Esophagus muscularis mucosa (tissue), 4 donors: ENCODE measurements around the gene MYD88. TPM values are rescaled to one million over a fixed set of nuclear protein-coding genes. Genes with fewer than 3 reads are reported as not detected.
"Not testable (repeated sequence)": the region's sequence is repeated elsewhere in the genome, so short reads cannot be mapped to it uniquely, and the experiment has no call there.

Experiments used
- DNase-seq: peaks from one replicate; pipeline ENCODE4 v3.0.0-alpha.2; 2017; ENCODE audit errors: extremely low spot score
- H3K27ac ChIP-seq, 4 donors: fragments of 200-600 bp; sonication (generic); replicated peaks in 1 of 4; 1 replicate in 3 of 4; 2 replicates in 1 of 4; pipeline ENCODE4 v1.5.1; 2016 to 2019; ENCODE audit warnings: mild to moderate bottlenecking in 1 of 4
- H3K27me3 ChIP-seq, 4 donors: fragments of 200-600 bp; sonication (generic); one replicate each; pipeline versions ENCODE4 v1.5.1 to v1.6.0; 2016 to 2019
- H3K36me3 ChIP-seq, 4 donors: fragments of 200-600 bp; sonication (generic); one replicate each; pipeline ENCODE4 v1.5.1; 2016 to 2019
- H3K4me1 ChIP-seq, 4 donors: fragments of 200-600 bp; sonication (generic); one replicate each; pipeline ENCODE4 v1.5.1; 2016 to 2019
- H3K4me3 ChIP-seq, 4 donors: fragments of 200-600 bp; sonication (generic); 1 replicate in 2 of 4; 2 replicates in 2 of 4; pipeline ENCODE4 v1.5.1; 2016 to 2019; ENCODE audit warnings: mild to moderate bottlenecking in 4 of 4, moderate library complexity in 1 of 4
- H3K9me3 ChIP-seq, 4 donors: fragments of 200-600 bp; sonication (generic); 1 replicate in 3 of 4; 2 replicates in 1 of 4; pipeline ENCODE4 v1.5.1; 2016 to 2019
- CTCF ChIP-seq, 3 experiments: fragments of 200-600 bp in 2 of 3; fragments of 450-650 bp in 1 of 3; sonication (generic) in 2 of 3; IDR thresholded peaks; one replicate each; pipeline ENCODE4 v1.5.1; 2017 to 2019; ENCODE audit warnings: antibody characterized with exemption in 3 of 3, mild to moderate bottlenecking in 2 of 3, moderate library complexity in 1 of 3
- EP300 ChIP-seq: sonication (generic); formaldehyde crosslinking; IDR thresholded peaks from one replicate; pipeline ENCODE4 v1.6.1; 2017; ENCODE audit warnings: antibody characterized with exemption
- POLR2A ChIP-seq: fragments of 450-650 bp; IDR thresholded peaks from one replicate; pipeline ENCODE4 v1.6.1; 2017; ENCODE audit warnings: antibody characterized with exemption, moderate library complexity, mild to moderate bottlenecking, low read depth
- POLR2AphosphoS5 ChIP-seq, 2 donors: sonication (generic); formaldehyde crosslinking; IDR thresholded peaks; one replicate each; pipeline ENCODE4 v1.6.1; 2017; ENCODE audit warnings: antibody characterized with exemption in 2 of 2
- WGBS: methylation state at CpG from one replicate; pipeline ENCODE4 v1.1.5; 2018; 5-methylcytosine and 5-hydroxymethylcytosine counted together
- intact Hi-C: fragments of 100-400 bp; cut with DNase I; formaldehyde crosslinking; loops from one replicate; pipeline ENCODE4 v1.15.1; 2023
- total RNA-seq, 4 donors: library from RNA; depleted of rRNA; stranded (reverse); fragments of >200 nt; gene quantifications; one replicate each; pipeline versions ENCODE4 v1.1.0 to v1.2.1, GENCODE V29; 2016

The MYD88 gene
- total RNA-seq, 4 donors from 2014 or later: 21.2 to 38.6 (median 26.1) TPM

DNA sequence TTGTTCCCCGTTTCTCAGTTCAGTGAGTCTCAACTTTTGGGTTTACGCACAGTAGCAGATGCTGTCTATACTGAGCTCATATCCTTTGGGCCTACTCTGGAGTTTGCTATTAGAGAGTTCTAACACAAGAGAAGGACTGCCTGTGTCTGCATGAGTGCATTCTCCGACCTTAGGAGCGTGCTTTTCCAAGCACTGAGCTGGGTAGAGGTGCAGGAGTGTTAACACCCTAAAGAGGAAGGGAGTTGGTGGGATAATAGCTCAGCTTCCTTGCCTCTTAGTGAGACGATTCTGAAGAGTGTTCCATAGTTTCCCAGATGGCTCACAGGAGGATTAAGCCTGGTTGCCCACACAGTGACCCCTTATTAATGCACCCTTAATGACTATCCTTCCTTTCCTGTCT lies 20.0 kb downstream of the MYD88 start:
- TF ChIP-seq POLR2AphosphoS5 (IDR thresholded peaks at IDR 0.05) (no peak), CTCF (IDR thresholded peaks at IDR 0.05) (no peak), EP300 (no peak), POLR2A (no peak)
- 78% methylated on average over 5 of the region's 5 CpGs for WGBS
- Histone ChIP-seq H3K27ac (no peak overlapping the region), H3K9me3 (no peaks in the 10 kb centered on the region), H3K36me3 (no peaks in the 10 kb centered on the region), H3K27me3 (no peaks in the 10 kb centered on the region), H3K4me3 (no peak overlapping the region), H3K4me1 (no peaks in the 10 kb centered on the region)
- intact Hi-C loops: no loop called here
- DNase-seq: peak; percentile 55

DNA sequence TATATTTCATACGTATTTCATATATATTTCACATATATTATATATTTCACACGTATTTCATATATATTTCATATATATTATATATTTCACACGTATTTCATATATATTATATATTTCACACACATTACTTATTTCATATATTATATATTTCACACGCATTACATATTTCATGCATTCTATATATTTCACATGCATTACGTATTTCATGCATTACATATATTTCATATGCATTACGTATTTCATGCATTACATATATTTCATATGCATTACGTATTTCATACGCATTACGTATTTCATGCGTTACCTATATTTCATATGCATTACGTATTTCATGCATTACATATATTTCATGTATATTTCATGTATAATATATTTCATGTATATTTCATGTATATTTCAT lies 22.2 kb downstream of the MYD88 start:
- DNase-seq, H3K9me3 ChIP-seq, H3K27me3 ChIP-seq, H3K27ac ChIP-seq, H3K4me1 ChIP-seq, intact Hi-C loops, H3K36me3 ChIP-seq, H3K4me3 ChIP-seq: not testable (repeated sequence)
- 92% methylated on average over 11 of the region's 11 CpGs for WGBS

DNA sequence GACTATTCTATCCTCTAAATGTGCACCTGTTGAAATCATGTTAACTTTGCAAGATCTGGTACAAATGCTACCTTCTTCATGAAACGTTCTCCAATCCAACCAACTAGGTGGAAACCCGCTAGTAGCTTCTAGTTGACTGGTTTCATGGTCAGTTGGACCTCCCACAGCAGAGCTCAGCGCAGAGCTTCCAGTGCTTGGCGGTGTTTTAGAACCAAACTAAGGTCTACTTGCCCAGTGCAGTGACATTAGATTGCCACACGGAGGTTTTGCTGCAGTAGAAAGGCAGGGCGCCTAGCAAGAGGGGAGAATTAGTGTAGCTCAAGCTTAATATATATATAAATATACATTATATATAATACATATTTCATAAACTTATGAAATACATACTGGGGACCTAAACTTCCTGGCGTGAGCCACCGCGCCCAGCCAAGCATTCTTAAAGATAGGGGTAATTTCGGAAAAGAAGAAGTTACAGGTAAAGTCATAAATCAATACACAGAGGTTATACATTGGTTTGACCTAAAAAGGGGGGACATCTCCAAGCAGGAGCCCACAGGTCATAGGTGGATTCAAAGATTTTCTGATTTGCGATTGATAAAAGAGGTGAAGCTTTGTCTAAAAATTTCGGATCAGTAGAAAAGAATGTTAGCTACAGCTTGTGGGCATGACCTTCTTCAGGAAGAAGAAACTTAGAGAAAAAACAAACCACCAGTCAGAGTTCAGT lies 24.8 kb downstream of the MYD88 start:
- no peaks in the 10 kb centered on the region for H3K36me3 ChIP-seq
- H3K27me3 ChIP-seq: no peaks in the 10 kb centered on the region
- H3K4me3 ChIP-seq: no peak overlapping the region
- intact Hi-C loops: no loop called here
- no peak for TF ChIP-seq POLR2AphosphoS5 (IDR thresholded peaks at IDR 0.05)
- no peak for TF ChIP-seq CTCF (IDR thresholded peaks at IDR 0.05)
- no peak for TF ChIP-seq EP300
- no peak for TF ChIP-seq POLR2A
- WGBS: 90% methylated on average over 12 of the region's 12 CpGs
- H3K27ac ChIP-seq: peak overlapping the region in 1 of 4 donors; percentile 98
- peak; percentile 37 for DNase-seq
- no peaks in the 10 kb centered on the region for H3K9me3 ChIP-seq
- peaks cover 14 to 28% (median 26%) of the 10 kb centered on the region in 4 donors for H3K4me1 ChIP-seq

DNA sequence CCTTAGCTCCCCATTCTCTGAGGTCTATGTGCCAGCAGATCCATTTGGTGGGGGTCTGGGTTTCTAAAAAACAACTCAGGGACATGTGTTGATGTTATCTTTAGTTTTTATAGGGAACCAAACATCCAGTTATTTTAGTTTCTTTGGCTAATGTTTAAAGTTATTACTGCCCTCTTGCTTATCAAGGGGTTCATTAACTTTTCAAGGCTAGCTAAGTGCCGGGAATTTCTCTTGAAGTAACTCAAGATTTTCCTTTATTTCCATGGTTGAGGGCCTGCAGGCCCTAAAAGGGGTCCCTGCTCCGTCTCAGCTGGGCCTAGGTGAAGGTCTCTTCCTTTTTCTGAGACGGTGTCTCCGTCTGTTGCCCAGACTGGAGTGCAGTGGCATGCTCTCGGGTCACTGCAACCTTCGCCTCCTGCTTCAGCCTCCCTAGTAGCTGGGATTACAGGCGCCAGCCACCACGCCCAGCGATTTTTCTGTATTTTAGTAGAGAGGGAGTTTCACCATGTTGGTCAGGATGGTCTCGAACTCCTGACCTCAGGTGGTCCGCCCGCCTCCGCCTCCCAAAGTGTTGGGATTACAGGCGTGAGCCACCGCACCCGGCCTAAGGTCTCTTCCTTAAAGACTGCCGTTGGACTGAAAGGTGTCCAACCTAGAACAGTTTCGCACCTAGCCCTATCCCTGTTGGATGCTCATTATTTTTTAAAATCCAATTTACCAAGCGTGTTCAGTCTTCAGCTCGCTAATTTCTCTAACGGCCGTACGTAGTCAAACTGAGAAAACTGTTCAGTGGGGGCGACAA lies 25.6 kb downstream of the MYD88 start:
- TF ChIP-seq CTCF (IDR thresholded peaks at IDR 0.05): no peak
- TF ChIP-seq EP300: no peak
- TF ChIP-seq POLR2A: no peak
- no peak for TF ChIP-seq POLR2AphosphoS5 (IDR thresholded peaks at IDR 0.05)
- H3K27ac ChIP-seq: peak overlapping the region; percentile 97 to 98 (median 97)
- peaks cover 14 to 36% (median 33%) of the 10 kb centered on the region in 4 donors for H3K4me1 ChIP-seq
- H3K27me3 ChIP-seq: no peaks in the 10 kb centered on the region
- WGBS: 72% methylated on average over 24 of the region's 24 CpGs
- H3K36me3 ChIP-seq: no peaks in the 10 kb centered on the region
- intact Hi-C loops: loop anchor here (2.0 kb wide), 1 partner anchor 25 kb away; the partner anchor contains the start of gene MYD88
- DNase-seq: no peak
- H3K9me3 ChIP-seq: no peaks in the 10 kb centered on the region
- peak overlapping the region; percentile 86 to 99 (median 92) for H3K4me3 ChIP-seq

DNA sequence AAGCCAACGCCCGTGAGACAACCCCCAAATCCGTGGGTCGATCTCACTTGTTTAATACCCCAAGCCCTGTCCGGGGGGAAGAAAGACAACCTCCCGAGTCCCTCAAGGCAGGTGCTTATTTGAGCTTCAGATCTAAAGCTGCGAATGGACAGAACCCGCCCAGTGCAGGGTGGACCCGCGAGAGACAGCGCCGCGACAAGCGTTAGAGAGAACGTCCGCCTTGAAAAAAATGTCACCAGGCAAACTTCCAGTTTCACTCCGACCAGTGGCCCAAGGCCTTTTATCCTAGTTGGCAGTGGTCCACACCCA lies 26.1 kb downstream of the MYD88 start:
- TF ChIP-seq POLR2A (peak; percentile 24), EP300 (no peak)
- WGBS: 4% methylated on average over 13 of the region's 17 CpGs
- Histone ChIP-seq H3K4me3 (peak overlapping the region; percentile 86 to 99 (median 92)), H3K4me1 (peaks cover 14 to 41% (median 38%) of the 10 kb centered on the region in 4 donors), H3K27ac (peak overlapping the region; percentile 97 to 98 (median 97)), H3K9me3 (no peaks in the 10 kb centered on the region), H3K36me3 (no peaks in the 10 kb centered on the region), H3K27me3 (no peaks in the 10 kb centered on the region)
- intact Hi-C loops: loop anchor here (2.0 kb wide), 1 partner anchor 26 kb away; the partner anchor contains the start of gene MYD88
- DNase-seq: no peak
